ENCODE data around the gene MIF. TPM values are rescaled to one million over a fixed set of nuclear protein-coding genes. Genes with fewer than 3 reads are reported as not detected.

MIF gene
- 100 to 1,000 TPM; 974 to 985 TPM for total RNA-seq

DNA sequence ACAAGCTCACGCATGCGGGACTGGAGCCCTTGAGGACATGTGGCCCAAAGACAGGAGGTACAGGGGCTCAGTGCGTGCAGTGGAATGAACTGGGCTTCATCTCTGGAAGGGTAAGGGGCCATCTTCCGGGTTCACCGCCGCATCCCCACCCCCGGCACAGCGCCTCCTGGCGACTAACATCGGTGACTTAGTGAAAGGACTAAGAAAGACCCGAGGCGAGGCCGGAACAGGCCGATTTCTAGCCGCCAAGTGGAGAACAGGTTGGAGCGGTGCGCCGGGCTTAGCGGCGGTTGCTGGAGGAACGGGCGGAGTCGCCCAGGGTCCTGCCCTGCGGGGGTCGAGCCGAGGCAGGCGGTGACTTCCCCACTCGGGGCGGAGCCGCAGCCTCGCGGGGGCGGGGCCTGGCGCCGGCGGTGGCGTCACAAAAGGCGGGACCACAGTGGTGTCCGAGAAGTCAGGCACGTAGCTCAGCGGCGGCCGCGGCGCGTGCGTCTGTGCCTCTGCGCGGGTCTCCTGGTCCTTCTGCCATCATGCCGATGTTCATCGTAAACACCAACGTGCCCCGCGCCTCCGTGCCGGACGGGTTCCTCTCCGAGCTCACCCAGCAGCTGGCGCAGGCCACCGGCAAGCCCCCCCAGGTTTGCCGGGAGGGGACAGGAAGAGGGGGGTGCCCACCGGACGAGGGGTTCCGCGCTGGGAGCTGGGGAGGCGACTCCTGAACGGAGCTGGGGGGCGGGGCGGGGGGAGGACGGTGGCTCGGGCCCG, at the start of gene MIF:
Gene MIF (plus strand): TSS at position 439 of the 765 bp plus-strand sequence. CDS start 92 bp downstream, at position 531.

DNA sequence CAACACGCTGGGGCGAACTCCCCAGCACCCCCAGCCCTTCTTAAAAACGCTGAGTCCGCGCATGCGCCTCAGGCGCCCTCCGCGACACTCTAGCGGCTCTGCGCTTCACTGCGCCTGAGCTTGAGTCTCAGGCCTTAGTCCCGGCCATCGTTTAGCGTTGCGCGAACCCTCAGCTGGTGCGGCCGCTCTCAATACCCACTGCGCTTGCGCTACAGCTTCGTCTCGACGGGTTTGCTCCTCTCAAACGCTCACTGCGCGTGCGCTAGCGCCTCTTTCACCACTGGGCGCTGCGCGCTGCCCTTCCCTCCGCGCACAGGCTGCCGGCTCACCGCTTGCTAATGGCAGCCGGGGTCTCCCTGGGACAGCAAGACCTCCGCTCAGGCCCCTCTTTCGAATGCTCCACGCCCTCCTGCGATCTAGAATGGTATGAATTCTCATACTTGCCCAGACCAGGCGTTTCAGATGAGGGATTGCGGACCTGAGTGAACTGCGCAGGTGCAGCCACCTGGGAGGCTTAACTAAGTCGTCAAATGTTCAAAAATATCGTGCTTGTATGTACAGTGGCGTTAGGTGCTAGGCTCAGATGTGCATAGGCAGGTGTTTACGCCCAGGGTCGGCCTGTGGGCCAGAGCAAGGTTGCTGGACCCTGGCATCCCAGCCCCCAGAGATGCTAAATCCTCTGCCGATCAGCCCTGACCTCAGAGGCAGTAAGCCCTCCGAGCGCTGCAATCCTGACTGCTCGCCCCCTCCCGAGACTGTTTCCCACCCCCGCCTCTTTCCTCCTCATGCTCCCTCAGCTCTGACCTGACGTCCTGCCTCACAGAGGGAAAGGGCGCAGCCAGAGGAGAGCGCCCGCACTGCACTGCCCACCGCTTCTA, 36.3 kb upstream of the MIF start, which contains the start of gene SLC2A11:
Gene SLC2A11 (plus strand): TSS at position 270 of the 878 bp plus-strand sequence. CDS start 125 bp downstream, at position 395.

Other genes with a start within 250 kb of the MIF start
- 10 to 100 TPM; 23.7 to 25.7 TPM for gene RGL4, start 203.4 kb upstream of the MIF start, total RNA-seq
- 1 to 10 TPM; 2.0 to 2.2 TPM for gene ZNF70, start 143.3 kb upstream of the MIF start, total RNA-seq
- not detected for gene VPREB3, start 140.0 kb upstream of the MIF start, total RNA-seq
- gene C22orf15, start 131.4 kb upstream of the MIF start, total RNA-seq = 1 to 10 TPM; 2.2 to 3.6 TPM
- 10 to 100 TPM; 64.1 to 70.9 TPM for gene CHCHD10, start 126.4 kb upstream of the MIF start, total RNA-seq
- gene MMP11, start 121.5 kb upstream of the MIF start, total RNA-seq = 1 to 10 TPM; 1.0 to 1.2 TPM
- gene SMARCB1, start 107.4 kb upstream of the MIF start, total RNA-seq = 10 to 100 TPM; 71.0 to 78.1 TPM
- gene DERL3, start 55.4 kb upstream of the MIF start, total RNA-seq = 10 to 100 TPM; 10.2 to 12.0 TPM
- gene SLC2A11, start 36.5 kb upstream of the MIF start, total RNA-seq = 10 to 100 TPM; 10.0 to 13.7 TPM
- not detected for gene GSTT2B, start 66.8 kb downstream of the MIF start, total RNA-seq
- 1 to 10 TPM; 2.9 to 3.0 TPM for gene DDTL, start 72.5 kb downstream of the MIF start, total RNA-seq
- 100 to 1,000 TPM; 136 to 143 TPM for gene DDT, start 80.1 kb downstream of the MIF start, total RNA-seq
- not detected for gene GSTT2, start 85.8 kb downstream of the MIF start, total RNA-seq
- gene GSTT4, start 111.1 kb downstream of the MIF start, total RNA-seq = not detected
- 100 to 1,000 TPM; 117 to 128 TPM for gene CABIN1, start 116.9 kb downstream of the MIF start, total RNA-seq

Measured in activated naive CD4-positive, alpha-beta T cell treated with anti-CD3 and anti-CD28 coated beads, Interleukin-2, amount 10 ng/mL, durations not matched to agents 5 hours and 36 hours (primary cell).